GM18870 (cell line): Measurements from ENCODE around the gene PDZD8.
"Not testable (repeated sequence)": the region's sequence is repeated elsewhere in the genome, so short reads cannot be mapped to it uniquely, and the experiment has no call there.

Experiments used
- ATAC-seq: cut with Tn5 transposase; IDR thresholded peaks from one replicate; pipeline ENCODE4 v1.9.1; 2021; ENCODE audit warnings: moderate library complexity; ENCODE audit not compliant: unreplicated experiment

Gene PDZD8

DNA sequence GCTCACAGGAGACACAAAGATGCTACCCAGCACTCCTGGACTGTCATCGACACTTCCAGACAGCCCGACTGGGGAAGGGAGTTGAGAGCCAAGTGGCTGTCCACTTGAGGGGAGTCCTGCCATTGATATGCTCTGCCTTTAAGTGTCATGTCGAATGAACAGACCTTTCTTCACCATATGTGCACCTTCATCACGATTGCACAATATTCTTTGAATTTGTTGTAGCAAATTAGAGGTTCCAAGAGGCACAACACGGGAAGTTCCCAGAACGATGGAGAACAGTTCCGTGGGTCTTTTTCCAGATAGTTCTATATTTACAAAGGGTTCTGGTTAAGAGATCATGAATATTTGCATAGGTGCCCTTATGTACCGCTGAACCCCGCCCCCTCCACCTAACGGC is 118.3 kb downstream of the PDZD8 start:
- ATAC-seq, result no peak

DNA sequence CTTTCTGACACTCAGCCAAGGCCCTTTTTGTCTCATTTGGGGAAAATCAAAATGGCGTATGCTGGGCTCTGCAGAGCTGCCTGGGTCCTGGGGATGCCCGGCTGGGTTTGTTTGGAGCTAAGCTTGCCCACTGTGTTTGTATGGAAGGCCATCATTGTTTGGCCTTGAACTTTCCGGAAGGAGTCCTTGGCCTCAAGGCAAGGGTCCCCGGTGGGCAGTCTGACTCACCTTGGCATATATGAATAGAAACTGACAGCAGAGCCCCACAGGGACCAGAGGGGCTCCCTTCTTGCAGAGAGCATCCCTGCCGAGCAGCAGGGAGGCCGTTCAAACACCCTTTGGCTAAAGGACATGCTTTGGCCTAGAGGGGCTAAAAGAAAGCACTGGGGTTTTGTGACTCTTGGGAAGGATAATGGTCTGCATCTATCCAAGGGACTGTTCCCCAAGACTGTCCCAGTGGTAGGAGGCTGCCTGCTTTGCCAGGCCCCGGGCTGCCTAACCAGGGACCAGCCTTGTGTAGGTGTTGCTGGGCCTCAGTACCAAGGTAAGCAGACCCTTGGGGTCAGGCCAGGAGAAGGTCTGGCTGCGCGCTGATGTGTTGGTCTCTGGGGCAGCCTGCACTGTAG is 119.3 kb downstream of the PDZD8 start:
- ATAC-seq, result no peak

DNA sequence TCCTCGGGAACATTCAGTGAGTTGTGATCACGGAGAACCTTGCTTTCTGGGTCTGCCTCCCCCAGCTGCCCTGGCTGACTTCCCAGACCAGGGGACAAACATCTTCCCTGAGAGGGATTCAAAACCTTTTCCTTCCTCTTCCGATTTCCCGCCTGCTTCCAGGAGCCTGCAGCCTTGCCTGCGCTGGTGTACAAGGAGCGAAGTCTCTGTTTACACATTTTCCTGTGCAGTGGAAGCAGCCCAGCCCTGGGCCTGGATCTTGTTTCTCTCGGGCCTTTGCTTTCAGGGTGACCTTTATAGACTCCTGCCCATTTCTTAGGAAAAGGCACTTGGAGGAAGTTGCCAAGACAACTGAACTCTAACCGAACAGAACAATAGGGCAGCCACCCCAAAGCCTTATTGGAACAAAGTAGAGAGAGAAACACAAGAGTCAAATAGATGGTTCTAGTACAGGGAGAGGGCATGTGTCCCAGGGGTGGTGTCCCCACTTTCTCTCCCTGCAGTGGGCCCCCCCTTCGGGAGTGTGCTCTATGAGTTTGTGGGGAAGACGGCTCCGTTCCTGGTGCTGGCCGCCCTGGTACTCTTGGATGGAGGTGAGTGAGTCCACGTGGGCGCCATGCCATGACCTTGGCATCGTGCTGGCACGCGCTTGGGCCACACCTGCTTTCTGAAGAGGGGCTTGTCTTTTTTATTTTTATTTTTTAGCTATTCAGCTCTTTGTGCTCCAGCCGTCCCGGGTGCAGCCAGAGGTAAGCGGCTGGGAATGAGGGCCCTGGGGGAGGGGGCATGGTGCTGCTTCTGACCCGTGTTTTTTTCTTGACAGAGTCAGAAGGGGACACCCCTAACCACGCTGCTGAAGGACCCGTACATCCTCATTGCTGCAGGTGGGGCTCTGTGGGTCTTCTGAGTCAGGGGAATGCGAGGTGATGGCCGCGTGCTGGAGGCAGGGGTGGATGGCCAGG is 120.2 kb downstream of the PDZD8 start:
- ATAC-seq, result no peak

DNA sequence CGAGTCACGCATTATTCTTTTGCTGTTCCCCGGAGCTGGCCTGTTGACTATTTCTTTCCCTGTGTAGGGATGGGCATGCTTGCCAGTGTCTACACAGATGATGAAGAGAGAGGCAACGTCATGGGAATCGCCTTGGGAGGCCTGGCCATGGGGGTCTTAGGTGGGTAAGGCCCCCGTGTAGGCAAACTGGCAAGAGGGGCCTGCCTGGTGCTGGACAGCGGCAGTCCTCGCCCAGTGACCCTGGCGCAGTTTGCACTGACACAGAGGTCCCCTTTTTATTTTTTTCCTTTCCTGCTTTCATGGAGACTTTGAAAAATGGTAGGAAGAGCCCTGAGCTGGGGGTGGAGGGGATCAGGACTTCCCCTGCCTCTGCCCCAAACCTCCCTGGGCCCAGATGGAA is 120.9 kb downstream of the PDZD8 start:
- no peak for ATAC-seq

DNA sequence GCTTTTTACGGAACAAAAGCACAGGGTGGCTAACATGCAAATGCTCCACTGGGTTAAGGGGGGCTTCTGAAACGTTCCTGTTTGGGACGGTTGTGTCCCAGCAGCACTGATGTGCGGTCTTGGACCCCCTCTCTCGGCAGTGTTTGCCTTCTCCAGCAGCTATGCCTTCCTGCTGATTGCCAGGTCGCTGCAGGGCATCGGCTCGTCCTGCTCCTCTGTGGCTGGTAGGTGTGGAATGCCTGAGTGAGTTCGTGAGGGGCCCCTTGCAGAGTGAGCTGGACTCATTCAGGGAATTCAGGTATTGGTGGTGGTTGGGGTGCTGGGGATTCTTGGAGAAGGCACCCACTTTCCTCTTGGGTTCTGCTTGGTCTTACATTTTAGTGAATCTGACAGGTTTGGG is 121.3 kb downstream of the PDZD8 start:
- no peak for ATAC-seq

DNA sequence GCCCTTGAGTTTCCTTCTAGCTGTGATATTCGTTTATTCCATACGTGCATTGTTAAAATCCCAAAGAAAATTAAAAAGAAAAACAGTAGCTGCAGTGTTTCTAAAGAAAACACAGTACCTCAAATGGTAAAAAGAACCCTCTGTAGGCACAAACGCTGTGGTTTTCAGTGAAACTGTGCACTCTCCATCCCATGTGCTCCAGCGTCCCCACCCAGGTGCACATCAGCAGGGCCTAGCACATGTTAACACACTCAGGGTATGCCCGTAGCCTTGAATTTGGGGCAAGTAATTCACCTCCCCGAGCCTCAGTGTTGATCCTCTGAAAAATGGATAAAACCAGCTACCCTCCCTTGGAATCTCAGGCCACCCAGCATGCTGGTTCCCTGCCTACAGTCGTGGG is 124.8 kb downstream of the PDZD8 start:
- ATAC-seq, result no peak

DNA sequence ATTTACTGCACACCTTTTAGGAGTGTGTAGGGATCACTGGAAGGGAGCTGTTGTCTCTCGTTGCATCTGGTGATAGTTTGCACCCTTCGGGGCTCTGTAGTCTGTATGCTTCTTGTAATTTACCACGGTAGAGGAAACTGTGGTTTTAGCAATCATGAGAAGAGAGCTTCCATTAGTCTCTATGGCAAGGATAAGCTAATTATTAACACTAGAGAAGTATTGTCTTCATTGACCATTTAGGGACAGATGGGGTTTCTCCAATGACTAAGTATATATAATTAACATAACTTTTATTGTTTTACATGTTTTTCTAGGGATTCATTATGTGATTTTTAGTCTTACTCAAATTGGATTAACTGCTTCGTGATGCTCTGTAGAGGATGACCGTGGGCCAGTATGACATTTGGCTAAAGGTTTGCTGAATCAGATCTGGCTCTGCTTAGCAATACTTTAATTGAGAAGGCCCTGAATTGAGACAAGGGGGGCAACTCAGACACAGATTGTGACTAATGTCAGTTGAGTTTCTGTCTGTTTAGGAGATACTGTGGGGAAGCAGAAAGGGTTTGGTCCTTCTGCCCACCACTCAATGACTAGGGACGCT is 125.6 kb downstream of the PDZD8 start:
- ATAC-seq, result peak; percentile 82

DNA sequence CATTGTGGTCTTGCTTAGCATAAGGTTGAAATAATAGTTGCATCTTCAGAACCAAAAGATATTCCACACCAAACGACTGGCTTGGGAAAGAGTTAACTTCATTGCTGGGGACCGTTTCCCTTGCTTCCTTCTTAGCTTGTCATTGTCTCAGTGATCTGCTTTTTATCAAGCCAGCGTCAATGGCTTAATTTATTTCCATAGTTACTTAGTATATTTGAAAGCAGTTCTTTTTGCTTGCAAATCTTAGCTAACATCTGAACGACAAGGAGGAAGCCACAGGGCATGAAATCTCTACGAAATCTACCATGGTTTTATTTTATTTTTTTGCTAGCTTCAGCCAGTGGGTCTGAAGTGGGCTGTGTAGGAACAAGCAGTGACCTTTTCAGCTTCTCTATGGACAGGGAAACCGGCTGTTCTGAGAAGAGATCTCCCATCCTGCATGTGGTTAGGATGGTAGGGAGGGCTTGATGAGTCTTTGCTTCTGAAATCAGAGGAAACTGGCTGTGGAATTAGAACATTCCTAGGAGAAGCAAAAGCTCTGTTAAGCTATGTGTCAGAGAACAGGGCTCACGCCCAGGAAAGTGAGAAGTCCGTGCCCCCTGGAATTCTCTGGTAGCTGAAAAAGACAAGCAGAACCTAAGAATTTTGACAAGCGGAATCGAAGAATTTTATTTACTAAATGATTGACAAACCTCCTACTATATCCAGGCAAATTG is 126.3 kb downstream of the PDZD8 start:
- no peak for ATAC-seq

DNA sequence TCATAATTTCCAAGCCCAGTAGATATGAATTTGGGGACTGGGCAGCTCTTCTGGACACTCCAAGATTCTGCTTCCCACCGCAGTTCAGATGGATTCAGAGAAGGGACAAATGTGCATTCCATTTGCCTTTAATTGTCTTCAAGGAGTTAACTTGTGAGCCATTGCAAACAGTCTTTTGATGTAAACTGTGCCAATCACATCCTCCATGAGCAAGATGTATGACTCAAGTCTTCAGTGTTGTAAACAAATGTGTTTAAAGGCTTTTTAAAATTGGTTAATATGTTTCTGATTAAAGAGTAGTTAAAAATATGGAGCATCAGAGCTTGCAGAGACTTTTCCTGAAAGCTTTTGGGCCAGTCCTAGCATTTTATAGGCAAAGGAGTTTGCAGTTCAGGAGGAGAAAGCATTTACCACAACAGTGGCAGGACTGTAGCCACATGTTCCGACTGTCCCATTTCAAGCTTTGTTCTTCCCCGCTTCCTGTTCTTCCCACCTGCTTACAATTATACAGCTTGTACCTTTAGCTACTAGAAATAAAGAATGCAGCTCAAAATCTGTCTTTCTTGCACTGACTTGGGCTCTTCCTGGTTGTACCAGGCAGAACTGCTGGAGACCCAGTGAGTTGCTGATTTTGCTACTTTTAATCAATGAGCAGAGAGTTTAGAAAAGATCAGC is 128.1 kb downstream of the PDZD8 start:
- no peak for ATAC-seq

DNA sequence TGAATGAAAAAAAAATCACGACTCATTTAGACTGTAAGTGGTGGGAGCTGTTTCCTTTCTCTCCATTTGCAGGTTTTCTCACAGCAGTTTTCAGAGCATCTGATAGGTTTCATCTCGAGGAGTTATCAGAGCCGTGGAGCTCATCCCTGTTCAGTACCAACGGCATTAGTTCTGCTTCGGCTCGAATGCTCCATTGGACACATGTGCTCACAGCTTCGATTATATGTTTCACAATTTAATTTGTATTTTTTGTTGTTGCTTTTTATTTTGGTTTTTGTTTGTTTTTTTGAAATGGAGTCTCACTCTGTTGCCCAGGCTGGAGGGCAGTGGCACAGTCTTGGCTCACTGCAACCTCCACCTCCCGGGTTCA is 132.8 kb downstream of the PDZD8 start:
- no peak for ATAC-seq

DNA sequence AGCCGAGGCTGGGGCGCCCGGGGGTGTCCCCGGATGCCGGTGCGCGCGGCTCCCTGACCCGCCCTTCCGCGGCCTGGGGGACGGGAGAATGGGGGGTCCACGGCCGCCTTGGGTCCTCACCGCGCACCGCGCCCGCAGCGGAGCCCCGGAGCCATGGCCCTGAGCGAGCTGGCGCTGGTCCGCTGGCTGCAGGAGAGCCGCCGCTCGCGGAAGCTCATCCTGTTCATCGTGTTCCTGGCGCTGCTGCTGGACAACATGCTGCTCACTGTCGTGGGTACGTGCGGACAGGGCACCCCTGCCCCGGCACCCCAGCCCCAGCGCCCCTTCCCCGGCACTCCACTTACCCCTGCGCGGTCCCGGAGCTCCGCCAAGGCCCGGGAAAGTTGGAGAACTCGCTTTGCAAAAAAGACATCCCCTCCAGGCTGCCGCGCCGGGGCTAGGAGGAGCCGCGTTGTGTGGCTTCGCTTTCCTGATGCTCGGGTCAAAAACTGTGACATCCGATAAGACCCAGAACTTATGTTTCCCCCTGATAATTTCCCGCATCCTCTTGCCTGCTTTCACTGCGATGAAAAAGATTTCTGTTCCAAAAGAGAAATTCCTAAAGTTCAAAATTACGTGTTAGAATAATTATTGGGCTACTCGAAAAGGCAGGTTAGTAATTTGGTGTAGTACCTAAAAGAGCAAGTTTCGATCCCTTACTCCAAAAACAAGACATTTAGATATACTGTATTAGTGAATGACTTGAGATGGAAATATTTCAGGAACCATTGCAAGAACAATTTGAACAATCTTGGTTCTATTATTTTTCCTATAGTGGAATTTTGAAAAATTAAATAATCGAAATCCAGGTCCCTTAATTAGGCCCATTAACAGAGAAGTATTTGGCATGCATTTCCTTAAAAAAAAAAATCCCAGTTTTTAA is 133.4 kb downstream of the PDZD8 start:
- no peak for ATAC-seq

DNA sequence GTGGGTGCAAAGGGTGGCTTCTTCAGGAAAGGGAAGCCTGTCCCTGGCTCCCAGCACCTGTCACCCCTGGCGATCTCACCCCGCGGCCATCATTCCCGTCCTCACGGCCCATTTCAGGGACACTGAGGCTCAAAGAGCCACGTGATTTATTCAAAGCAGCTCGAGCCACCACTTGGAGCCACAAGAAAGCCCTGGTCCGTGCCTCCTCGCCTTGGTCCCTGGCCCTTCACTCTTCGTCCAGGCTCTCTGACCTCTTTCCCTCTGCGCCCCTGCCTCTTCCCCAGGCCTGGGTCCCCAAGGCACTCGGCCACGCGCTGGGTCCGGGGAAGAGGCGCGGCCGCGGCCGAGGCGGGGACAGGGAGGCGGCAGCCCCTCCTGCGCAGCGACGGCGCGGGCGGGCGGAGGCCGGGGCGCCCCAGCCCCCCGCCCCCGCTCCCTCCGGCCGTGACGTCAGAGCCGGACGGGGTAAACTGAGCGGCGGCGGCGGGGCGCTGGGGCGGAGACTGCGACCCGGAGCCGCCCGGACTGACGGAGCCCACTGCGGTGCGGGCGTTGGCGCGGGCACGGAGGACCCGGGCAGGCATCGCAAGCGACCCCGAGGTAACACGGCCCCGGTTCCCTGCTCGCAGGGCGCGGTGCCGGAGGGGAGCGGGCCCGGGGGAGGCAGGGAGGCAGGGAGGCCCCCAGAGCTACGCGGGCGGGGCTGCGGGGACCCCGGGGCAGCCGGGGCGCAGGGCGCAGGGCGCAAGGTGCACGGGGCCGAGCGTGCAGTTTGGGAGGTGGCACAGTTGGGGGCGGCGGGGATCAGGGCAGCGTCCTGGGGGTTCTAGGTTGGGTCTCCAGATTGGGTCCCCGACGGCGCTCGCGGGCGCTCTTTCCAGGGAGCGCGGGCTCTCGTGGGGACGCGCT is 134.4 kb downstream of the PDZD8 start, which contains the start of gene SLC18A2:
SLC18A2 (plus strand) TSS at position 494 of the 909 bp plus-strand sequence. CDS start 580 bp downstream, outside the sequence.
- no peak for ATAC-seq

DNA sequence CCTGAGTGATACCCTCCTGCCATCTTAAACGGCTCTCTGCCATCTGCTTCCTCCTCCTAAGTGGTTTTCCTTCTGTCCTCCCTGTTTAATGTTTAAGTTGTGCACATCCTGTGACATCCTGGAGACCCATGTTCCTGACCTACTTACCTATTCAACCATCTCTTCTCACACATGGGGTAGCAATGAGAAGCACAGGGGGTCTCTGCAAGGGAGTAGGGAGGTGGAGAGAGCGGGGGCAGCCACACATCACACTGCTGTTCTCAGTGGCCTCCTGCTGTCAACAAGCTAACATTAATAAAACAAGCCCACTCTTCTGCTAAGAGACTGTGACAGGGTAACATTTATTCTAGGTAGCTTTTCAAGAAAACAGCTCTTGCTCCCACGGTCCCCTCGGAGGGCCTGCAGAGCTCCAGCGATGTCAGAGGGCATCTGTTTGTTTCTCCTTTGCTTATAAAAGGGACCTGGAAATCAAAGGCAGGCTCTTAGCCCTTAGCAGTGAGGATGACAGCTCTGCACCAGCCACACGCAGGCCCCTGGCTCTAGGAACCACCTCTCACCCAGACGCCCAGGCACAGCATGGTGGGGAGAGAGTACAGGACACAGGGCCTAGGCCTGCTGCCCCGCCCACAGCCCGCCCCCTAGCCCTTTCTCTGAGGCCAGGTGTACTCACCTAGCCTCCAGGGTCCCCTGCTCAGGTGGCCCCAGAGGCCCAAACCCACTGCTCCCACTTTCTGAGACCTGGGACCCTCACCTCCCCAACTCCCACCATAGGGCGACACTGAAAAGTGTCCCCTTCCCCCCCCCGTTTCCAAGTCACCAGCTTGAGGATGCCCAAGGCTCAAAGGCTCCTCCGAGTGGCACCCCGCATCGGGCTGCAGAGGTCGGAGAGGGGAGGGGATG is 135.3 kb downstream of the PDZD8 start:
- no peak for ATAC-seq

DNA sequence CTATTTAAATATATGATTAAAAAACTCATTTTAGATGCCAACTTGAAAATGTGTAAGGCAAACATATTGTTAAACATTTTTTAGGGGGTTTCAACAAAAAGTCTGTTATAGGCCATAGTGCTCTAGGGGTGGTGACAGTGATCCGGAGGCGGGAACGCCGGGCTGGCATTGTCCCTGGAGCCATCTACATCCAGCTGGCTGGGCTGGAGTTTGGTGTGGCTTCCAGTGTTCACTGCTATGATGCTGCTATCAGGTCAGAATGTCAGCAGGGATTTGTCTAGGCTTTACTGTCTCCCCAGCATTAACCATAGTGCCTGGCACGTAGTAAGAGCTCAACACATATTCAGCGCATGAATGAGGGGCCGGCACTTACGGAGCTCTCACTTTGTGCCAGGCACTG is 136.2 kb downstream of the PDZD8 start:
- ATAC-seq, result no peak

DNA sequence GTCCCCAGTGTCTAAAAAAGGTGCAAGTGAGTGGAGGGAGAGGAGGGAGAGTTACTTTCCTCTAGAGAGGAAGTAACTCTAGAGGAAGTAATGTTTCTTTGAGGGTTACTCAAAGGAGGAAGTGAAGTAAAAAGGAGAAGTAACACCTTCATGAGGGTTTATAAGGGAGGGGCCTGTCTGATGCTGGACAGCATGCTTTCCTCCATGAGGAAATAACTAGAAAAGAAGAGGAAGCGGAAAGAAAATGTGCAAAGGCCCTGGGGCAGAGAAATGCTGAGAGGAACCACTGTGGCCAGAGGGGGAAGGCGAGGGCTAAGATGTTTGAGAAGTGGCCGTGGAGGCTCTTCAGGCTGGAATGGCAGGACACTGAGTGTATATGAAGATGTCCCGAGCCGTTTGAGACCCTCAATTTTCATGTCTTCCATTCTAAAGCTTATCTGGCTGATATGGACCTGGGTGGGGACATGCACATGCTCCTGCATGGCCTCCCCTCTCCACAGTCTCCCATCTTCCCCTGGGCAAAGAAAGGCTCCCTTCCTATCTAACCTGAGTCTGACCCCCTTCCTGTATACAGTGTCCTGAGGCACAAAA is 137.7 kb downstream of the PDZD8 start:
- ATAC-seq, result no peak

DNA sequence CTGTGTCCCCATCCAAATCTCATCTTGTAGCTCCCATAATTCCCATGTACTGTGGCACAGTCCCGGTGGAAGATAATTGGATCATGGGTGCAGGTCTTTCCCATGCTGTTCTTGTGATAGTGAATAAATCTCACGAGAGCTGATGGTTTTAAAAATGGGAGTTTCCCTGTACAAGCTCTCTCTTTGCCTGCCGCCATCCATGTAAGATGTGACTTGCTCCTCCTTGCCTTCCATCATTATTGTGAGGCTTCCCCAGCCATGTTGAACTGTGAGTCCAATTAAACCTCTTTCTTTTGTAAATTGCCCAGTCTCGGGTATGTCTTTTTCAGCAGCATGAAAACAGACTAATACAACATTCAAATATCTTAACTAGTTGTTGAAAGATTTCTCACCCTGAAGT is 145.1 kb downstream of the PDZD8 start:
- ATAC-seq, result not testable (repeated sequence)

DNA sequence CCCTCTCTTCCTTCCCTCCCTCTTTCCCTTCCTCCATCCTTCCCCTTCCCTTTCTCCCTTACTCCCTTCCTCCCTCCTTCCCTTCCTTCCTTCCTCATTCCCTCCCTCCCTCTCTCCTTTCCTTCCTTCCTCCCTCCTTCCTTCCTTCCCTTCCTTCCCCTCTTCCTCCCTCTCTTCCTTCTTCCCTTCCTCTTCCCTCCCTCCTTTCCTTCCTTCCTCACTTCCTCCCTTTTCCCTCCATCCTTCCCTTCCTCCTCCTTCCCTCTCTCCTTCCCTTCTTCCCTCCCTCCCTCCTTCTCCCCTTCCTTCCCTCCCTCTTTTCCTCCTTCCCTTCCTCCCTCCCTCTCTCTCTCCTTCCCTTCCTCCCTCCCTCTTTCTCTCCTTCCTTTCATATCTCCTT is 147.0 kb downstream of the PDZD8 start:
- ATAC-seq, result no peak
